Activated T-cell treated with anti-CD3 and anti-CD28 coated beads for 24 hours (primary cell): ENCODE measurements around the gene FARP2.
A peak's percentile ranks its signal among the peaks of the same experiment; 100 is the strongest.
"Not testable (repeated sequence)": the region's sequence is repeated elsewhere in the genome, so short reads cannot be mapped to it uniquely, and the experiment has no call there.

Experiments
- DNase-seq: peaks from one replicate; pipeline ENCODE4 v3.0.0-alpha.2; 2020; ENCODE audit warnings: low read depth

The FARP2 gene, protein sequence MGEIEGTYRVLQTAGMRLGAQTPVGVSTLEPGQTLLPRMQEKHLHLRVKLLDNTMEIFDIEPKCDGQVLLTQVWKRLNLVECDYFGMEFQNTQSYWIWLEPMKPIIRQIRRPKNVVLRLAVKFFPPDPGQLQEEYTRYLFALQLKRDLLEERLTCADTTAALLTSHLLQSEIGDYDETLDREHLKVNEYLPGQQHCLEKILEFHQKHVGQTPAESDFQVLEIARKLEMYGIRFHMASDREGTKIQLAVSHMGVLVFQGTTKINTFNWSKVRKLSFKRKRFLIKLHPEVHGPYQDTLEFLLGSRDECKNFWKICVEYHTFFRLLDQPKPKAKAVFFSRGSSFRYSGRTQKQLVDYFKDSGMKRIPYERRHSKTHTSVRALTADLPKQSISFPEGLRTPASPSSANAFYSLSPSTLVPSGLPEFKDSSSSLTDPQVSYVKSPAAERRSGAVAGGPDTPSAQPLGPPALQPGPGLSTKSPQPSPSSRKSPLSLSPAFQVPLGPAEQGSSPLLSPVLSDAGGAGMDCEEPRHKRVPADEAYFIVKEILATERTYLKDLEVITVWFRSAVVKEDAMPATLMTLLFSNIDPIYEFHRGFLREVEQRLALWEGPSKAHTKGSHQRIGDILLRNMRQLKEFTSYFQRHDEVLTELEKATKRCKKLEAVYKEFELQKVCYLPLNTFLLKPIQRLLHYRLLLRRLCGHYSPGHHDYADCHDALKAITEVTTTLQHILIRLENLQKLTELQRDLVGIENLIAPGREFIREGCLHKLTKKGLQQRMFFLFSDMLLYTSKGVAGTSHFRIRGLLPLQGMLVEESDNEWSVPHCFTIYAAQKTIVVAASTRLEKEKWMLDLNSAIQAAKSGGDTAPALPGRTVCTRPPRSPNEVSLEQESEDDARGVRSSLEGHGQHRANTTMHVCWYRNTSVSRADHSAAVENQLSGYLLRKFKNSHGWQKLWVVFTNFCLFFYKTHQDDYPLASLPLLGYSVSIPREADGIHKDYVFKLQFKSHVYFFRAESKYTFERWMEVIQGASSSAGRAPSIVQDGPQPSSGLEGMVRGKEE

DNA sequence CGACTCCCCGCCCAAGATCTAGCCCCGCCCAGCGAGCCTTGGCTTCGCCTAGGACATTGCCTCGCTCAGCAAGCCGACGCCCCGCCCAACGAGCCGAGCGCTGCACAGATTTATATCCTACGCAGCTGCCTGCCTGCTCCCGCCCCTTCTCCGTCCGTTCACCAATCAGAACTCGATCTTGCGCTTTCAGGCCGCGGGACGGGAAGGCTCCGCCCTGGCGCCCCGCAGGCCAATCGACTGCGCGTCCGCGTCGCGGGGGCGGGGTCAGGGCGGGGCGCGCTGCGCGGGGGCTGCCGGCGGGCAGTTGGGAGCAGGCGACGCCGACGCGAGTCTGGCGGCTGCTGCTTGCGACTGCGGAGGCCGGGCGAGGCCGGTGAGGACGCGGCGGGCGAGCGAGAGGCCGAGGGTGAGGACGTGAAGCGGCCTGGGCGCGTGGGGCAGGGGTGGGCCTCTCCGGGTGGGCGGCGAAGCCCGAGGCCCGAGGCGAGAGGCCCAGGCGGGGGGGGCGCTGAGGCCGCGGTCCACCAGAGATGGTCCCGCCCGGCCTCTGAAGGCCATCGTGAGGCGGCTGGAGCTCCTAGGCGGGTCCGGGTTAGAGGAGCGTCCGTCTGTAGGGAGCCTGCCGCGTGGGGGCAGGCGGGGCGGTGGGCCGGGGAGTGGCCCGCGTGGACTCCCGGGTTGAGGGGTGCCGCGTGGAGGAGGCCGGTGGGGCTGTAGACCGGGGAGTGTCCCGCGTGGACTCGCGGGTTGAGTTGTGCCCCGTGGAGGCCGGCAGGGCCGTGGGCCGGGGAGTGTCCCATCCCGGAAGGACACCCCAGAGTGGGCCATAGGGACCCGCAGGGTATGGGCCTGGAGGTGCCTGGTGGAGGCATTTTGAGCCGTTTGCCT is at the start of gene FARP2:
Gene FARP2 (plus strand): TSS at position 303 of the 888 bp plus-strand sequence. CDS start 16,823 bp downstream, outside the sequence.
- DNase-seq = peak; percentile 95

DNA sequence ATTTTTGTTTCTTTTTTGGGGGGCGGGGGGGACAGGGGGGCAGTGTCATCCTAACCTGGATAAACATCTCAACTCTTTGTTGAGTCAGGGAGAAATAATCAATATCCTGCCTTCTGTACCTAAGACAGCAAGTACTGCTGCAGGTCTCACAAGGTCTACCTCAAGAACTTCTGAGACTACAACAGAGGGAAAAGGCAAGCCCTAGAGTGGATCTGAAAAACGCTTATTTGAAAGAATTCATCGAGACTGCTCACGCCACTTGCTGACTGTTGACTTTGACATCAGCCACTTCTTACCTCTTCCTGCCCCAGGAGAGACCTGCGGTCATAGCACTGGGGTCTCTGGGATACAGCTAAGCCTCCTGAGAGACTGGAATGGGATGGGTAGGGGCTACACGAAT is 49.0 kb upstream of the FARP2 start:
- no peak for DNase-seq

DNA sequence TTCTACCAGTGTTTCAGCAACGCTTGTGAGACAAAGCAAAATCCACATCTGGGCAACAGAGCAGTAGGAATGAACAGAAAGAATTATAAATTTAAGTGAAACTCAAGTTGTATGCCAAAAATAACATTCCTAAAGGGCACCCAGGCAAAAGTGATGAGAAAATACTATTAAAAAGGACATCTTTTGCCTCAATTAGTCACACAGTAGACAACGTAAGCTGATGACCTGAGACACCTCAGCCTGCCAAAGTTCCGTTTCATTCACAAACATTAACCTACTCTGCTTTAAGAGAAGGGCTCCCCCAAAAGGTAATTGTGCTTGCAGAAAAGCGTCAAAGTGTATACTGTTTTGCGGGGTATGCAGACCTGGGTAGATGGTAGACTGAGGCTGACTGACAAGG is 47.8 kb upstream of the FARP2 start:
- DNase-seq = no peak

DNA sequence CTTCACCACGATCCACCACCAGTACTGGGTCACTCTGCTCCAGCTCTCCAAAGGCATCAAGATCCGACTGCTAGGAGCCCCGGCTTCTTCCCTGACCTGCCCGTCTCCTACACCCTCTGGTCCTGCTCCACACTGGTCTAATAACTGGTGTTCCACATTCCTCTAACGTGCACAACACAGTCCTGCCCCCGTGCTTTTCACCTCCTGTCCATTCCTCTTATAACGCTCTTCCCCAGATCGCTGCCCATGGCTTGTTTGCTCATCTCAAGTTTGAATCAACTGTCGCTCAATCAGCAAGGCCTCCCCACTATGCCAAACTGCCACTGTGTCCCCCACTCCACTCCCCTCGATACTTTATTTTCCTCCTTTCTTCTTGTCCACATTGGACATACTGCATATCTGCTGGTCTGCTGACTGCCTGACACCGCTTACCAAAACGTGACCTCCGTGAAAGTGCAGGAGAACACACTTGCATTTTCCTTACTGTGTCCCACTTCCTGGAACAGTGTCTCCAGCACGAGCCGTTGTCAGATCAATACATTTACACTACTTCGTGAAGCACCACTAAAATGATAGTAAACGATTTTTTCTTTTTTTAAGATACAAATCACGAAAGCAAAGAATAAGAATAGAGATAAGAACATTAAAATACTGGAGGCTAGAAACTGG is 47.1 kb upstream of the FARP2 start:
- DNase-seq = no peak

DNA sequence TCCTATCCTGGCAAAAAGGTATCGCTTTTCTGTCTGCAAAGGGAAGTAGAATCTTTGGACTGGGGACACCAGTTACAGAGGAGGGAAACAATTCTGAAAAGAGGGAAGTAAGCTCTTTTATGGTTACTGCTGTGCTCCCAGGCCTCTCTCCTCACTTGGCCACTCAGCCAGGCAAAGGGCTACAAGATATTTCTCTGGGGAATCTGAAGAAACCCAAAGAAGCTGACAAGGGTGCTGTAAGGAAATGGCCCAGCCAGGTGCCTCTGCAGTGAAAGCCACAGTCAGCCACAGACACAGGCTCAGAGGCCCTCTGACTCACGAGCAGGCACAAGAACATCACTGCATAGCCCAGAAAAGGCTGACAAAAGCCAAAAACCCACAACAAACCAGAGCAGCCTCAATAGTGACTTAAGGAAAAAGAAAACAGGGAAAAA is 46.4 kb upstream of the FARP2 start:
- peak; percentile 62 for DNase-seq

DNA sequence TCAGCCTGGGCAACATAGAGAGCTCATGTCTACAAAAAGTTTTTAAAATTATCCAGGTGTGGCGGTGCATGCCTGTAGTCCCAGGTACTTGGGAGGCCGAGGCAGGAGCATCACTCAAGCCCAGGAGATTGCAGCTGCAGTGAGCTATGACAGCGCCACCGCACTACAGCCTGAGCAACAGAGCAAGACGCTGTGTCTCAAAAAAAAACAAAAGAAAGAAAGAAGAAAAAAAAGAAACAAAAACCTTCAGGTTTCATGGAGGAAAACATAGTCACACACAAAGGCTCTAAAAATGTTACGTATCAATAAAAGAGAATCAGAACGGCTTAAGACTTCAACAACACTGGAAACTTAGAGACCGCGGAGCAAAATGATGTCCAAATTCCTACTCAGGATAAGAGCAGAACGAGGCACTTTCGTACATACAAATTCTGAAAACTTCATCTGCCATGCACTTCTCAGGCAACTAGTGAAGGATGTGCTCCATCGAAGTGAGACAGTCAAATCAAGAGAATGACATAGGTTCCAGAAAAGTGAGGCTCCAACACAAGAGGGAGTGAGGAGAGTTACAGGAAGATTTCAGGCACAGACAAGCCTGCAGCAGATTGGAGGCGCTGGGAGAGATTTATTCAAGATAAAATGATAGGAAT is 45.0 kb upstream of the FARP2 start:
- DNase-seq = no peak

DNA sequence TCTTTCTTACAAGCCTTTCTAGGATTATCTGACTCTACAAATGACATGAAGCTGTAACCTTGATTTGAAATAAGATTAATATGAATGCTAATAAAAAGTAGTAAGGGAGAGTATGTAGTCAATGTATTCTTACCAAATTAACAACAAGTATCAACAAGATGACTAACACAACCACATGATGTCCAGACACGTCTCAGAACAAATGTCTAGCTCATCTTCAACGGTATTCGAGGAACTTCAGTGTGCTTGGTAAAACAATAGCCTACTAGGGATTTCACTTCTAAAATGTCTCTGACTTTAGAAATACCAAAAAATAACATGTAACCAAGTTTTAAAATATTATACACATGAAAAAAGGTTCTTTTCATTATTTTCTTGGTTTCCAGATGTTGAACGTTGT is 44.0 kb upstream of the FARP2 start:
- no peak for DNase-seq

DNA sequence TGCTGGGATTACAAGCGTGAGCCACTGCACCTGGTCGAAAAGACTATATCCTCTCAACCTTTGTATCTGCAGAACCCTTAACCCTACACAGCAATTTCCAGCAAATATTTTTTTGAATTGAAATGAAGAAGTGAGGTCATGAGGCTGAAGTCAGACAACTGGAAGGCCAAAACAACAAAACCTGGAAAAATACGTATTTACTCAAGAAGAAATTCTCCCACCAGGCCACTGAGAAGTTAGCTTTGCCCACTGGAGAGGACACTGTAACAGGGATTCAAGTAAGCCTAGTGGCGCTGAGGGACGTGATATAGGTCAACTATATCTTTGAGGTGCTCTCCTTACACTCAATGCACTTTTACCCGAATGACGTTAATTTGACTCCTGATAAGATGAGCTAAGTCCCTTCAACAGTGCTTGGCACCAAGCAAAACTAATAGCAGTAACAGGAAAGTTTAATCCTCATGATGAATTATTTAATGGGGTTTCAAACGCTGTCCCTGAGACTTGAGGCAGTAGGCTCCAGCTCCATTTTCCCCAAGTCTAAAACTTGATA is 42.5 kb upstream of the FARP2 start:
- DNase-seq = no peak

DNA sequence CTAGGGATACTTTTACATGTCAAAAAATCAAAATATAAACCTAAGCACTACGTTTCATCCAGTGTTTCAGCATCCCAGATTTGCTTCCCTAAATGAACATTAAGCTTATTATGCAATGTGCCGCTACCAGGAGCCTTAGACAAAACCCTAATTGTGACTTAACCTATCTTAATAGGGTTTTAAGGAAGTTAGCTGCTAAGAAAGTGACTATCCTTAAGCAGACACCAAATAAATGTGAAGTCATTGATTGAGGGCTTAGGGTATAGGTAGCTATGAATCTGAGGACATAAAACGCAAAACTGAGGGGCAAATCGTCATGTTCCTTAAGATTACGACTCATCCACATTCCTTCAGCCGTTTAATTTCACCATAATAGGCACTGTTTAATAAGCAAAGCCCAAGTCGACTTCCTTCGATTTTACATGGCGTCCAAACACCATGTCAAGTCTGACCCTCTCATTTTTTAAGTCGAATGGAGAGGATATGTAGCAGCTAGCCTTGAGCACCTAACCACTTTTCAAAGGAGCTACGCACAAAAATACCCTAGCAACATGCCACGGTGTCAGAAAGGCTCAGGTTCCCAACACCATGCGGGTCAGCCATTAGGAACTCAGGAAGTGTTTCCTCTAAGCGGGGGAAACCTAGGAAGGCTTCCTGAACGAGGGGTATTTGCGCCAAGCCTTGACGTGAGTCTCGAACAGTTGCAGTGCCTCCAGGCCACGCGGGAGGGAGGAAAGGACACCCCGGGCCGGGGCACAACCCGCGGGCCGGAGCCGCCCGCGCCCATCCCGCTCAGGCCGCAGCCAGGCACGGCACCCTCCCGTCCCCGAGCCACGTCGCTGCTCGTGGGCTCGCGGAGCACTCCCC is 41.6 kb upstream of the FARP2 start:
- no peak for DNase-seq

DNA sequence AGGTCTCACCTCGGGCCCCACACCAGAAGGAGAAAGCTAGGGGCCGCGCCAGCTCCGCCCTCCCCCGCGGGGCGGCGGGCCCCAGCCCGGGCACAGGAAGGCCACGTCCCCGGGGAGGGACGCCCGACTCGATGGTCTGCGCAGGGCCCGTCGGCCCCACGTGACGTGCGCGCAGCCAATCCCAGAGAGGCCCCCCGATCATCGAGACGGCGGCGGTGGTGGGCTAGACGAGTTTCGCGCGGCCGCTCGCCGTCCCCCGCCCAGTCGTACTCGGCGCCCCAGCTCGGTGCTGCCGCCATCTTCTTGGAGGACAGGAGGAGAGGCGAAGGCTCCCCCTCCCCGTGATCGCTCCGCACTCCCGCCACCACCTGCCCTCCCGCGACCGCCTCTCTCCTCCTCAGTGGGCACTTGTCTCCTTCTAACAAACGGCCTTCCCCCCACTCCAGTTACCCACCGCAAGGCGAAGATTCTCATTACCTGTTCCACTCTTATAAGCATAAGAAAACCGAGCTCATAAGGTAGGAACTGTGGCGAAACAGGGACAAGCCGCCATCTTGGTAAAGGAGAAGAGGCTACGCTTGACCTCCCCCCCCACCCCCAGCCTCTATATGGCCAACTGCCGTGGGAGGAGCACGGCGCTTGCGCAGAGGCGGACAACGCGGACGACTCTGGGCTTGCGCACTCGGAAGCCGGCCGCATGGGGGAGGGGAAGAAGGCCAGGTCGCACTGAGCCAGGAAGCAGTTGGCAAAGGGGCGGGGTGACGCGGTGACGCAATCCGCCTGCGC is 40.8 kb upstream of the FARP2 start, which contains the start of gene HDLBP:
Gene HDLBP (minus strand): TSS at position 580 of the 786 bp plus-strand sequence. CDS start 48,803 bp downstream, outside the sequence.
- peak; percentile 100 for DNase-seq

DNA sequence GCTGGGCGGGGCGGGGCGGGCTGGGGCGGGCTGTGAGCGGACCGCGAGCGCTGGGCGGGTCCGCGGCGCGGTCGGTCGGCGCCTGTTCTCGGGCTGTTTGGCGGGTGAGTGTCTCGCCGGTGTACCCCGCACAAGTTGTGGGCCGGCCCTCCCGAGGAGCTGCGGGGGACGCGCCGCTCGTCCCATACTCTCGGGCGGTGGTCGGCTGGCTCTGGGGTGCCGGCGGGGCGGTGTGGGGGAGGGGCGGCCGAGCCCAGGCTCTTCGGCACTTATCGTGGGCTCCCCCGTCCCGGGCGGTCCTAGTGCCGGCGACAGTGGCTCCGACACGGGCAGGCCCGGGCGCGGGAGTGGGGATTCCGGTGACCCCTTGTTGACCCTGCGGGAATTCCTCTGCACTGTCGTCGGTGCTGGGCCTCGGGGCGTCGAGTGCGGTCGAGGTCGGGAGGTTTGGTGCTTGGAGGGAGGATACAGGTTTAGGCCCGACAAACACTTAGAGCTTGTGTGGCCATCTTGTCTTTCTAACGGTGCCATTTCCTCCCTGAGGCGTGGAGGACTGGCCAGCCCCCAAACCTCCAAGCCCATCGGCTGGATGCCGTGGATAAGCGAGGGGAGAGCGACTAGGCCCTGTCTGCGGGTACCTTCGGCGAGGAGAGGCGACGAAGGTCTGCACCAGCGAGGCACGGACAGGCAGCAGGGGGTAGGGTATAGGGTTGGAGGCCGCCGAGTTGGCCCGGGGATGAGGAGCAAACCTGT is 40.0 kb upstream of the FARP2 start, which contains the start of gene SEPTIN2:
Gene SEPTIN2 (plus strand): TSS at position 47 of the 753 bp plus-strand sequence. CDS start 8,308 bp downstream, outside the sequence.
- peak; percentile 67 for DNase-seq

DNA sequence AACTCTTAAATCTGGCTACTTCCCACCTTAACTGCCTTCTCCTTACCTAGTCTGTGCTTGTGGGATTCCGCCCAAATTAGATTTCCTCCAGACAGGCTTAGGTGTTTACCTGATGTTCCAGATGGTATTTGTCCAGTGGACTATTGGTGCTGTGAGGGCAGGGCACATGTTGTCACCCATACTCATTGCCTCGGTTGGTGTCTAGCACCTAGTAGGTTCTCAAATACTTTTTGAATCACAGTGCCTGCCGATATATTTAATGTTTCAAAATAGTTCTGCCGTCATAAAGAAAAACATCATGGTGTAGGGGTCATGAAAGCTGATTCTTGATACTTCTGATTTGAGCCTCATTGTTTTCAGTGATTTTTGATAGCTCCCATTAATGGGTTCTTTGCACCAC is 39.3 kb upstream of the FARP2 start:
- no peak for DNase-seq

DNA sequence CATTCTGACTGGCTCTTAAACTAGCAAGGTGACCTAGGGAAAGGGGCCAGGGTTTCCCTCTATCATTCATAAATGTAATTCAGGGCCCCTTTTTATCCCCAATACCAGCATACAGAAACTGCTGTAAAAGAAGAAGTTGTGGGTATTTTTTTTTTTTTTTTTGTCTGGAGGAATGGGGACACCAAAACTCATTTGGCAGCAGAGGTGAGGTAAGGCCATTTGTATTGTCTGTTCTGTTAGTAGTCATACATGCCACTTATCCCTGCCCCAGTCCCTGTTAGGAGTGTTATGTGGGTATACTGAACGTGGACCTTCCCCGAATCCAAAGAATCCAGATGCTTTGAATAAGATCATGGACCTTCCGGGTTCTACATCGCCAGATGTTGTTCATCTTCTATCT is 38.7 kb upstream of the FARP2 start:
- DNase-seq = no peak

DNA sequence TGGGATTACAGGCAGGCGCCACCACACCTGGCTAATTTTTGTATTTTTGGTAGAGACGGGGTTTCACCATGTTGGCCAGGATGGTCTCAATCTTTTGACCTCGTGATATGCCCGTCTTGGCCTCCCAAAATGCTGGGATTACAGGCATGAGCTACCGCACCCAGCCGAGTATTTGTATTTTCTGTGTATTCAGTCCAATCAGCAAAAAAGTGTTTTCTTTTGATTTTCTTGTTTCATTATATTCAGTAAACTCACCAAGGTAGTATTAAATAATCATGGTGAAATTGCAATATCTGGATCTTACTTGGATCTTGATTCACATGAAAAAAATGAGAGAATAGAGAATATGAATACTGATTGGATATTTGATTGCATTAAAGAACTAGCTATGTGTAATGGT is 37.3 kb upstream of the FARP2 start:
- DNase-seq = not testable (repeated sequence)

DNA sequence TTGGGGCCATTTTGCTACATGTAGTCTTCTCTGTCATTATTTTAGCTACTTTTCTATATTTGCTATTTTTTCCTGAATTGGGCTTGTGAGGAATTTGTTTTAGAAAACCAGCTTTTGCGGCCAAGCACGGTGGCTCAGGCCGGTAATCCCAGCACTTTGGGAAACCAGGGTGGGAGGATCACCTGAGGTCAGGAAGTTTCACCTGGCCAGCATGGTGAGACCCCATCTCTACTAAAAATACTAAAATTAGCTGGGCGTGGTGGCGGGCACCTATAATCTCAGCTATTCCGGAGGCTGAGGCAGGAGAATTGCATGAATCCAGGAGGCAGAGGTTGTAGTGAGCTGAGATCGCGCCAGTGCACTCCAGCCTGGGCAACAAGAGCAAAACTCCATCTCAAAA is 35.7 kb upstream of the FARP2 start:
- DNase-seq = no peak

DNA sequence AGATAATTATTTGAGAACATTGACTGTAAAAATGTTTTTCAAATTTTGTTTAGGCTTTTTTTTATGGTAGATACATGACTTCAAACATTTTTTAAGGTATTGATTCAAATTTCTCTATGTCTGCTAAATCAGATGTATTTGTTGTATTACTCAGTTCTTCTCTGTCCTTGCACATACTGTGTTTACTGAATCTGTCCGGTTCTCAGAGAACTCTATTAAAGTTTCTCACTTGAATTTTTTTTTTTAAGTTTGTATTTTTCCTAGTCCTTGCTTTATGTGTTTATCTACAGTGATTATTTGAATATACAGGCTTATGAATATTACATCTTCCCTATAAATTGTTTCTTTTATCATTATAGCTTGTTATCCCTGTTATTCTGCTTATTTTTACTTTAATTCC is 35.1 kb upstream of the FARP2 start:
- no peak for DNase-seq

DNA sequence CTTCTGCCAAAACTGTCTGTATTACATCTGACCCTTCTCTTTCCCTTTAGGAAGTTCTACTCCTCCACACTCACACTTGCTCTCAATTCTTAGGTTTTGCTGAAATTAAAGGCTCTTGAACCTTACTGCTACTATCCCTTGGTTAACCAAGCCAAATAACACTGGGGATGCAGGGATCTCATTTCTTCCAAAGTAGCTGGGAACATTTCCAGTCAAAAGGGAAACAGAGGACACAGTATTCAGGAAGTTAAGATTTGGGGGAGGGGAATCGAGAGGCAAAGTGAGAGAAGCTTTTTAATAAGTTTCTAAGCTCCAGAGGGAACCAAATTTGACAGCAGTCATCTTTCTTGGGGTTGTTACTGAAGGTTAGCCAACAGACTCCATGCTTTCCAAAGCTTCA is 34.2 kb upstream of the FARP2 start:
- no peak for DNase-seq
